K562 (cell line): Measurements from ENCODE around the gene SLC39A6. TPM values are rescaled to one million over a fixed set of nuclear protein-coding genes. Genes with fewer than 3 reads are reported as not detected.

Experiments used
- CEBPG ChIP-seq, 3 experiments: fragments of 200-800 bp in 1 of 3; sonication (Bioruptor generic) in 1 of 3; sonication (generic) in 1 of 3; formaldehyde crosslinking in 1 of 3; IDR thresholded peaks in 2 of 3; conservative IDR thresholded peaks in 1 of 3; 2 replicates each; pipeline versions ENCODE4 v1.6.1 to v1.8.0; 2016 to 2022; ENCODE audit warnings: missing compliant biosample characterization in 2 of 3, missing genetic modification characterization in 2 of 3, mild to moderate bottlenecking in 1 of 3, missing genetic modification reagents in 1 of 3
- FOXK2 ChIP-seq, 2 experiments: fragments of 450-650 bp; IDR thresholded peaks in 1 of 2; conservative IDR thresholded peaks in 1 of 2; 2 replicates each; pipeline ENCODE4 v1.6.1; 2016; ENCODE audit warnings: low read depth in 2 of 2, mild to moderate bottlenecking in 1 of 2
- L3MBTL2 ChIP-seq: fragments of 450-650 bp; IDR thresholded peaks from 2 replicates; pipeline ENCODE4 v1.6.1; 2016; ENCODE audit warnings: mild to moderate bottlenecking, moderate library complexity
- NRF1 ChIP-seq, 2 experiments: fragments of 450-650 bp; IDR thresholded peaks in 1 of 2; conservative IDR thresholded peaks in 1 of 2; 2 replicates each; pipeline ENCODE4 v1.6.1; 2014; ENCODE audit warnings: mild to moderate bottlenecking in 2 of 2
- RBM14 ChIP-seq: fragments of 200-400 bp; formaldehyde crosslinking; IDR thresholded peaks from 2 replicates; pipeline ENCODE4 v1.6.1; 2018; ENCODE audit warnings: low read depth, mild to moderate bottlenecking, low read length, moderate library complexity, borderline replicate concordance; ENCODE audit not compliant: insufficient read depth
- RCOR1 ChIP-seq, 2 experiments: IDR thresholded peaks; 2 replicates each; pipeline ENCODE4 v1.6.1; 2012; ENCODE audit warnings: low read depth in 2 of 2, low read length in 2 of 2, borderline replicate concordance in 1 of 2, improper control_type of control experiment in 1 of 2
- RFX5 ChIP-seq: IDR thresholded peaks from 2 replicates; pipeline ENCODE4 v1.6.1; 2011; ENCODE audit warnings: low read depth, mild to moderate bottlenecking, improper control_type of control experiment, low read length
- SMARCC2 ChIP-seq: fragments of 450-650 bp; IDR thresholded peaks from 2 replicates; pipeline ENCODE4 v1.6.1; 2017; ENCODE audit warnings: antibody characterized with exemption, moderate library complexity, mild to moderate bottlenecking, low read depth
- SOX6 ChIP-seq: fragments of 450-650 bp; IDR thresholded peaks from 2 replicates; pipeline ENCODE4 v1.6.1; 2014; ENCODE audit warnings: mild to moderate bottlenecking
- TAF1 ChIP-seq: IDR thresholded peaks from 2 replicates; pipeline ENCODE4 v1.6.1; 2011; ENCODE audit warnings: mild to moderate bottlenecking, low read length, moderate library complexity; ENCODE audit not compliant: insufficient read depth, control insufficient read depth, severe bottlenecking; ENCODE audit errors: extremely low read depth
- TRIM24 ChIP-seq, 2 experiments: fragments of 450-650 bp; IDR thresholded peaks; 2 replicates each; pipeline ENCODE4 v1.6.1; 2016
- ZBED1 ChIP-seq: IDR thresholded peaks from 2 replicates; pipeline ENCODE4 v1.6.1; 2014
- ZBTB11 ChIP-seq, 3 experiments: fragments of 200-800 bp in 1 of 3; fragments of 250-450 bp in 1 of 3; fragments of 450-650 bp in 1 of 3; sonication (Bioruptor Pico) in 1 of 3; sonication (Bioruptor generic) in 1 of 3; formaldehyde crosslinking in 1 of 3; IDR thresholded peaks; 2 replicates each; pipeline versions ENCODE4 v1.6.1 to v1.8.0; 2016 to 2022; ENCODE audit warnings: mild to moderate bottlenecking in 2 of 3, missing genetic modification characterization in 2 of 3, missing compliant biosample characterization in 1 of 3, moderate library complexity in 1 of 3
- ZNF263 ChIP-seq: sonication (generic); formaldehyde crosslinking; IDR thresholded peaks from 2 replicates; pipeline ENCODE4 v1.8.0; 2022; ENCODE audit warnings: mild to moderate bottlenecking, missing genetic modification reagents, borderline replicate concordance
- ZNF431 ChIP-seq: sonication (generic); formaldehyde crosslinking; IDR thresholded peaks from 2 replicates; pipeline ENCODE4 v1.8.0; 2022; ENCODE audit warnings: mild to moderate bottlenecking, missing genetic modification reagents
- polyA plus RNA-seq, 8 experiments: library from polyadenylated mRNA; depleted of rRNA in 4 of 8; stranded (reverse) in 5 of 8; unstranded in 3 of 8; fragments of >200 nt; fragmentation: Nextera tagmentation in 2 of 8; fragmentation: Illumina TruSeq in 1 of 8; extraction: Ambion mirVana in 2 of 8; extraction: Trizol in 1 of 8; gene quantifications; 2 replicates each; pipeline versions ENCODE4 v1.2.1 to v1.2.3, GENCODE V29; 2011 to 2014; ENCODE audit warnings: inconsistent platforms in 1 of 8, missing spikeins in 1 of 8
- total RNA-seq, 7 experiments: library from RNA; depleted of rRNA in 6 of 7; stranded (reverse); fragments of >200 nt in 6 of 7; fragmentation: Illumina TruSeq in 2 of 7; extraction: Trizol in 2 of 7; gene quantifications; 2 replicates each; pipeline versions ENCODE4 v1.2.1 to v1.2.3, GENCODE V29; 2011 to 2021; ENCODE audit warnings: low replicate concordance in 1 of 7
- TF ChIP-seq, protein P1 (sequence below): fragments of 450-650 bp; formaldehyde crosslinking; IDR thresholded peaks from 2 replicates; pipeline ENCODE4 v1.4.0; 2022; ENCODE audit warnings: mild to moderate bottlenecking, moderate library complexity
- TF ChIP-seq, protein P2 (sequence below): sonication (generic); formaldehyde crosslinking; IDR thresholded peaks from 2 replicates; pipeline ENCODE4 v1.9.0; 2022; ENCODE audit warnings: mild to moderate bottlenecking, missing genetic modification reagents

The SLC39A6 gene
- total and polyA plus RNA-seq, 9 of the 15 experiments (the other 6 are each of a cell fraction or from before 2014, with no cell fraction given): 5.6 to 23.8 (median 17.4) TPM

GRCh38 chr18:36067055-36067957 lies 61.8 kb downstream of the SLC39A6 start, which contains the start of gene RPRD1A (continued):
- TF ChIP-seq ZBED1 (0 out of 2 replicates have a peak, but pooled peaks have one; percentile 63), ZNF431 (CRISPR knock-in tag) (no peak), FOXK2 (conservative IDR thresholded peaks at IDR 0.05 in 1 of 2, IDR thresholded peaks at IDR 0.05 in 1 of 2; ENCODE audit: low read depth in 2 of 2) (peak; percentile 70 to 75; a peak in 3 of 4 replicates), RFX5 (peak; percentile 66; the same call in 1 of the 2 replicates), L3MBTL2 (peak; percentile 57; the same call in 1 of the 2 replicates), NRF1 (conservative IDR thresholded peaks at IDR 0.05 in 1 of 2, IDR thresholded peaks at IDR 0.05 in 1 of 2) (peak; percentile 62 to 65; a peak in 3 of 4 replicates), ZNF263 (CRISPR knock-in tag) (no peak), RCOR1 (IDR thresholded peaks at IDR 0.05; ENCODE audit: borderline replicate concordance in 1 of 2, low read depth in 2 of 2, low read length in 2 of 2) (peak in 1 of 2 experiments; percentile 52; a peak in 1 of 4 replicates), CEBPG (CRISPR knock-in tag; IDR thresholded peaks at IDR 0.05) (peak; percentile 78), CEBPG (tag; conservative IDR thresholded peaks at IDR 0.05 in 1 of 2, IDR thresholded peaks at IDR 0.05 in 1 of 2) (peak; percentile 35 to 91; a peak in 2 of 4 replicates), TRIM24 (IDR thresholded peaks at IDR 0.05) (peak in 1 of 2 experiments; percentile 48; a peak in 2 of 4 replicates), SOX6 (peak; percentile 31; the same call in 1 of the 2 replicates), TAF1 (peak; percentile 69), ZBTB11 (CRISPR knock-in tag; IDR thresholded peaks at IDR 0.05) (peak in 1 of 3 experiments; percentile 81; a peak in 2 of 6 replicates), RBM14 (0 out of 2 replicates have a peak, but pooled peaks have one; percentile 79), SMARCC2 (0 out of 2 replicates have a peak, but pooled peaks have one; percentile 56)
- TF ChIP-seq, protein P1, sequence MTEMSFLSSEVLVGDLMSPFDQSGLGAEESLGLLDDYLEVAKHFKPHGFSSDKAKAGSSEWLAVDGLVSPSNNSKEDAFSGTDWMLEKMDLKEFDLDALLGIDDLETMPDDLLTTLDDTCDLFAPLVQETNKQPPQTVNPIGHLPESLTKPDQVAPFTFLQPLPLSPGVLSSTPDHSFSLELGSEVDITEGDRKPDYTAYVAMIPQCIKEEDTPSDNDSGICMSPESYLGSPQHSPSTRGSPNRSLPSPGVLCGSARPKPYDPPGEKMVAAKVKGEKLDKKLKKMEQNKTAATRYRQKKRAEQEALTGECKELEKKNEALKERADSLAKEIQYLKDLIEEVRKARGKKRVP: no peak
- TF ChIP-seq, protein P2, sequence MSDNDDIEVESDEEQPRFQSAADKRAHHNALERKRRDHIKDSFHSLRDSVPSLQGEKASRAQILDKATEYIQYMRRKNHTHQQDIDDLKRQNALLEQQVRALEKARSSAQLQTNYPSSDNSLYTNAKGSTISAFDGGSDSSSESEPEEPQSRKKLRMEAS (CRISPR knock-in tag): peak; percentile 79
